AG10803 (cell line): ENCODE measurements around the gene DOCK3.
"Not testable (repeated sequence)": the region's sequence is repeated elsewhere in the genome, so short reads cannot be mapped to it uniquely, and the experiment has no call there.

Experiments used
- DNase-seq: peaks from one replicate; pipeline ENCODE4 v3.0.0; 2010; ENCODE audit warnings: low read depth
- H3K4me3 ChIP-seq: 2 replicates; pipeline ENCODE4 v1.5.1; 2011; ENCODE audit warnings: mild to moderate bottlenecking, low read length, control low read depth
- CTCF ChIP-seq: conservative IDR thresholded peaks from 2 replicates; pipeline ENCODE4 v1.5.1; 2011; ENCODE audit warnings: mild to moderate bottlenecking, low read length, control low read depth, inconsistent platforms

Gene DOCK3

GRCh38 chr3:51307458-51307857 is 632.7 kb downstream of the DOCK3 start:
- no peak overlapping the region for H3K4me3 ChIP-seq
- TF ChIP-seq CTCF: no peak
- DNase-seq: no peak

GRCh38 chr3:51307945-51308607 is 633.3 kb downstream of the DOCK3 start:
- not testable (repeated sequence) for DNase-seq, H3K4me3 ChIP-seq

- peak; percentile 36 for DNase-seq
- H3K4me3 ChIP-seq: no peak overlapping the region
- TF ChIP-seq CTCF: peak; percentile 59
Measured at GRCh38 chr3:51311055-51311454, 636.3 kb downstream of the DOCK3 start.

- TF ChIP-seq CTCF: no peak
- DNase-seq: no peak
- no peak overlapping the region for H3K4me3 ChIP-seq
Measured at GRCh38 chr3:51328206-51328605, 653.5 kb downstream of the DOCK3 start.

GRCh38 chr3:51330046-51330445 is 655.3 kb downstream of the DOCK3 start:
- no peak for TF ChIP-seq CTCF
- H3K4me3 ChIP-seq: no peak overlapping the region
- no peak for DNase-seq

- no peak for TF ChIP-seq CTCF
- no peak overlapping the region for H3K4me3 ChIP-seq
- no peak for DNase-seq
Measured at GRCh38 chr3:51332156-51332555, 657.4 kb downstream of the DOCK3 start.

GRCh38 chr3:51333021-51333420 is 658.3 kb downstream of the DOCK3 start:
- TF ChIP-seq CTCF: no peak
- H3K4me3 ChIP-seq: no peak overlapping the region
- DNase-seq: no peak

- no peak for DNase-seq
- no peak for TF ChIP-seq CTCF
- no peak overlapping the region for H3K4me3 ChIP-seq
Measured at GRCh38 chr3:51336261-51336660, 661.5 kb downstream of the DOCK3 start.
